Ovary (tissue), 9 donors: ENCODE results near the gene LOXHD1. TPM values are rescaled to one million over a fixed set of nuclear protein-coding genes. Genes with fewer than 3 reads are reported as not detected.

ENCODE experiments used
- DNase-seq, 5 donors: peaks; one replicate each; pipeline ENCODE4 v3.0.0-alpha.2; 2019 to 2020
- H3K27ac ChIP-seq, 2 donors: fragments of 200-600 bp; one replicate each; pipeline versions ENCODE4 v1.5.1 to v1.8.0; 2019 to 2022
- H3K27me3 ChIP-seq: fragments of 200-600 bp; one replicate; pipeline ENCODE4 v1.8.0; 2022
- H3K36me3 ChIP-seq: fragments of 200-600 bp; sonication (generic); one replicate; pipeline ENCODE4 v1.5.1; 2019
- H3K4me1 ChIP-seq: one replicate; pipeline ENCODE4 v1.8.1; 2013; ENCODE audit warnings: mild to moderate bottlenecking, moderate library complexity; ENCODE audit not compliant: insufficient read depth
- H3K4me3 ChIP-seq: fragments of 200-600 bp; sonication (generic); one replicate; pipeline ENCODE4 v1.5.1; 2017
- H3K9me3 ChIP-seq, 2 donors: fragments of 200-600 bp in 1 of 2; sonication (generic) in 1 of 2; one replicate each; pipeline versions ENCODE4 v1.5.1 to v1.8.1; 2013 to 2019; ENCODE audit warnings: mild to moderate bottlenecking in 1 of 2, moderate library complexity in 1 of 2
- CTCF ChIP-seq, 3 donors: fragments of 450-650 bp in 2 of 3; fragments of 200-600 bp in 1 of 3; IDR thresholded peaks; one replicate each; pipeline versions ENCODE4 v1.5.1 to v1.8.0; 2016 to 2022; ENCODE audit warnings: antibody characterized with exemption in 3 of 3, mild to moderate bottlenecking in 1 of 3
- EP300 ChIP-seq: sonication (generic); formaldehyde crosslinking; IDR thresholded peaks from one replicate; pipeline ENCODE4 v1.6.1; 2017; ENCODE audit warnings: antibody characterized with exemption
- POLR2A ChIP-seq: fragments of 450-650 bp; IDR thresholded peaks from one replicate; pipeline ENCODE4 v1.6.1; 2017; ENCODE audit warnings: antibody characterized with exemption, mild to moderate bottlenecking, moderate library complexity
- WGBS, 3 donors: extraction: QIAGEN DNeasy Blood & Tissue Kit in 1 of 3; methylation state at CpG; one replicate each; pipeline versions ENCODE4 v1.1.5 to v1.1.7; 2013 to 2017; 5-methylcytosine and 5-hydroxymethylcytosine counted together
- intact Hi-C, 4 donors: fragments of 100-400 bp; cut with DNase I; formaldehyde crosslinking; loops; one replicate each; pipeline versions ENCODE4 v1.11.0 to v1.15.1; 2022 to 2023
- polyA plus RNA-seq, 2 donors: library from polyadenylated mRNA; stranded (reverse); fragments of 200-250 nt in 1 of 2; fragments of 350-450 nt in 1 of 2; fragmentation: Illumina TruSeq in 1 of 2; extraction: RNeasy Lipid Tissue Mini Kit (QIAGEN cat#74804) in 1 of 2; gene quantifications; one replicate each; pipeline ENCODE4 v1.2.3, GENCODE V29; 2013 to 2014
- total RNA-seq, 7 donors: library from RNA; depleted of rRNA in 2 of 7; stranded (reverse); fragments of >200 nt in 2 of 7; fragmentation: NEBNext Ultra II Directional in 3 of 7; extraction: Animal tissue kit (Norgen Biotek cat#: 25700) in 3 of 7; gene quantifications; one replicate each; pipeline versions ENCODE4 v1.1.0 to v1.2.4, GENCODE V29; 2016 to 2023
- donor health status: DM: no; HTN: no; CAD: no; lungs with moderate emphysema.
- donor health status: DM: no; HTN: no; CAD: no.
- donor health status: Bipolar disorder and iron deficiency.
- donor health status: DM: yes; HTN: yes; CAD: no.
- donor health status: DM: no; HTN: no; CAD: no.
- donor health status: DM: yes; HTN: yes; CAD: no.

The LOXHD1 gene
- total and polyA plus RNA-seq, 9 donors: 0.13 to 1.2 (median 0.31) TPM; not detected in 3

- Histone ChIP-seq H3K27ac (no peak overlapping the region), H3K9me3 (no peaks in the 10 kb centered on the region), H3K4me1 (no peaks in the 10 kb centered on the region), H3K4me3 (no peak overlapping the region), H3K36me3 (no peaks in the 10 kb centered on the region), H3K27me3 (no peaks in the 10 kb centered on the region)
- intact Hi-C loops: no loop called here
- no peak for DNase-seq
- no peak for TF ChIP-seq CTCF (IDR thresholded peaks at IDR 0.05)
- no peak for TF ChIP-seq EP300
- TF ChIP-seq POLR2A: no peak
- 60 to 74% (median 62%) methylated on average over 12 of the region's 12 CpGs for WGBS, 3 donors
Measured at GRCh38 chr18:46649071-46649862, 7.8 kb downstream of the LOXHD1 start.

GRCh38 chr18:46646468-46646867 is 10.6 kb downstream of the LOXHD1 start:
- no peaks in the 10 kb centered on the region for H3K36me3 ChIP-seq
- no peak for DNase-seq
- H3K27ac ChIP-seq: no peak overlapping the region
- H3K9me3 ChIP-seq: no peaks in the 10 kb centered on the region
- no peaks in the 10 kb centered on the region for H3K27me3 ChIP-seq
- no peak overlapping the region for H3K4me3 ChIP-seq
- WGBS, 3 donors: 75 to 78% (median 76%) methylated on average over 7 of the region's 7 CpGs
- no peak for TF ChIP-seq CTCF (IDR thresholded peaks at IDR 0.05)
- no peak for TF ChIP-seq POLR2A
- no peak for TF ChIP-seq EP300
- intact Hi-C loops: no loop called here
- H3K4me1 ChIP-seq: no peaks in the 10 kb centered on the region

GRCh38 chr18:46642561-46642960 is 14.5 kb downstream of the LOXHD1 start:
- no peaks in the 10 kb centered on the region for H3K36me3 ChIP-seq
- H3K4me1 ChIP-seq: no peaks in the 10 kb centered on the region
- intact Hi-C loops: no loop called here
- H3K27ac ChIP-seq: no peak overlapping the region
- TF ChIP-seq CTCF (IDR thresholded peaks at IDR 0.05) (no peak), EP300 (no peak), POLR2A (no peak)
- DNase-seq: no peak
- 70 to 80% (median 78%) methylated on average over 5 of the region's 5 CpGs for WGBS, 3 donors
- no peaks in the 10 kb centered on the region for H3K9me3 ChIP-seq
- H3K27me3 ChIP-seq: no peaks in the 10 kb centered on the region
- no peak overlapping the region for H3K4me3 ChIP-seq

GRCh38 chr18:46641917-46642316 is 15.1 kb downstream of the LOXHD1 start:
- 71 to 77% (median 75%) methylated on average over 7 of the region's 7 CpGs for WGBS, 3 donors
- H3K27ac ChIP-seq: no peak overlapping the region
- no peaks in the 10 kb centered on the region for H3K36me3 ChIP-seq
- no peak for DNase-seq
- H3K27me3 ChIP-seq: no peaks in the 10 kb centered on the region
- H3K9me3 ChIP-seq: no peaks in the 10 kb centered on the region
- intact Hi-C loops: no loop called here
- H3K4me1 ChIP-seq: no peaks in the 10 kb centered on the region
- TF ChIP-seq POLR2A: no peak
- no peak for TF ChIP-seq EP300
- no peak for TF ChIP-seq CTCF (IDR thresholded peaks at IDR 0.05)
- H3K4me3 ChIP-seq: no peak overlapping the region
